Amygdala (tissue), 56 donors: ENCODE results near the gene FAM163B.

Experiments used
- DNase-seq, 56 donors: peaks; one replicate each; lab custom pipeline; 2025; lab: John Stamatoyannopoulos, UW

Gene FAM163B

DNA sequence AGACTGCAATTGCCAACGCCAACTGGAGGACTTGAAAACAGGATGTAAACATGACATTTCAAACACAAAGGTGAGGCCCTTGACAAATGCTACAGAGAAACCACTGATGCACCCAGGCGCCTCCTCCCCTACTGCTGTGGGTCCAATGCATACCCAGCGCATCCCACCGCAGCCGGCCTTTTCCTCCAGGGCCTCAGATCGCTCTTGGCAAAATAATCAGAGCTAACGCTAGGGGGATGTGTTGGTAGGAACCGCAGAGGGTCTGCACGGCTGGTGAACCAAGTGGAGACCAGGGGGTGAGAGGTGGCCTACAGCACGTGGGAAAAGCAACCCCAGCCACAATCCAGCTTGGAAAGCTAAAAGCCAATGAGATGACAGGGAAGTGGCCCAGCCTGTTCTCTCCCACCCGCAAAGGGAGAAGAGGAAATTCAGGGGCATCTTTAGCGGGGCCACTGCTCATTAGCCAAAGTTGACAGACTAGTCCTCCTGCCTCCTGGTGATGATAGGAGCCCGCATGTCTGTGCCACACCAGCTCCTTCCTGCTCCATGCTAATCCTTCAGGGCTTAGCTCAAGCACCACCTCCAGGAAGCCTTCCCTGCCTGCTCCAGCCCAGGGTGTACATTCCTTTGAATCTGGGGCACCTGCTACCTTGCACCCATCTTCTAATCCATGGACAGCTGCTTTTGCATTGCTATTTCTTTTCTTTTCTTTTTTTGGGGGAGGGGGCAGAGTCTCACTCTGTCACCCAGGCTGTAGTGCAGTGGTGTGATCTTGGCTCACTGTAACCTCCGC is 5.9 kb downstream of the FAM163B start:
- DNase-seq, result no peak

DNA sequence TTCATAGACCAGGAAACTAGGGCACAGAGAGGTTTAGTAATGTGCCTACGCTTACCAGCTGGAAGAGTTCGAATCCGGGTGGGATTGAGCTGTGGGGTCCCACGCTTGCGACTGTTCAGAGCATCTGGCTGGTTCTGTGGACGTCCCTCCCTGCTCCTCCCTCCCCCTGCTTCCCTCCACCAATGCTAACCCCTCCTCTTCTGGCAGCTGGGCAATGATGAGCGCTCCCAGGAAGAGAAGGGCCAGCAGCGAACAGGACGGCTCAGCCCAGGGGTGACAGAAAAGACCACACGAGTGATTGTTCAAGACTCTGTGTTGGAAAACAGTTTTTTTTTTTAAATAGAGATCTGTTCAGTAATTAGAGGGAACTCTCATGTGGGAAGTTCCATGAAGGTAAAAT is 6.9 kb downstream of the FAM163B start:
- DNase-seq, result no peak

DNA sequence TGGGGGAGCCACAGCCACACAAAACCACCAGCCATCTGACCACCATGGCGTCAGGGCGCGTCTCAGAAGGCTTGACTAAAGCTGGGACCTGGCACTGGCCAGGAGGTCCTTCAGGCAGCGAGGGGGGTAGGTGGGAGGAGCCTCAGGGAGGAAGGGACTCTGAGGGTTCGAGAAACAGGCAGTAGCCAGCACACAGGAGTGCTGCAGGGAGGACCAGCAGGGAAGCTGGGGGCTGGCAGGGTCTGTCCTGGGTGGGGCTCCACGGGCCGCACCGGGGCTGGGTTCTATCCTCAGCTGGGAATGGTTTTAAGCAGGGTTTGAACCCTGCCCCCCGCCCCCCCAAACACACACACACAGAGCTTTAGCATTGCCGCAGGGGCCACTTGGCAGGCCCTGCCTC is 7.4 kb downstream of the FAM163B start:
- DNase-seq, result no peak

DNA sequence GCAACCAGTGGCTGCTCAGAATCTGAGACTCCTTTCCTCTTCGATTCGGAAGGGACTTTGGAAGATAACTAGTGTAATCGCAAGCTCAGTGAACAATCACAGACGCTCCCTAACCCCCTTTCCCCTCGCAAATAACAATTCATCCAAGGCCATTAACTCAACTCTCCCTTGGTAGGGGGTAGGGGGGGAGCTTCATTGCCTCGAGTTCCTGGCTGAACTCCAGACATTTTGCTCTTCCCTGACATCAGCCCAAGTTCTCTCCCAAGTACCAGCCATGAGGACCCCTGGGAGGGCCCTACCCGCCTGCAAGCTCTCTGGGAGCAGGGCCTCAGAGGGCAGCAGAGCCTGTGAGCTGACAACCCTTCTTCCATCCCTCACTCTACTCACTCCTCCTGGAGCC is 8.4 kb downstream of the FAM163B start:
- DNase-seq, result no peak

DNA sequence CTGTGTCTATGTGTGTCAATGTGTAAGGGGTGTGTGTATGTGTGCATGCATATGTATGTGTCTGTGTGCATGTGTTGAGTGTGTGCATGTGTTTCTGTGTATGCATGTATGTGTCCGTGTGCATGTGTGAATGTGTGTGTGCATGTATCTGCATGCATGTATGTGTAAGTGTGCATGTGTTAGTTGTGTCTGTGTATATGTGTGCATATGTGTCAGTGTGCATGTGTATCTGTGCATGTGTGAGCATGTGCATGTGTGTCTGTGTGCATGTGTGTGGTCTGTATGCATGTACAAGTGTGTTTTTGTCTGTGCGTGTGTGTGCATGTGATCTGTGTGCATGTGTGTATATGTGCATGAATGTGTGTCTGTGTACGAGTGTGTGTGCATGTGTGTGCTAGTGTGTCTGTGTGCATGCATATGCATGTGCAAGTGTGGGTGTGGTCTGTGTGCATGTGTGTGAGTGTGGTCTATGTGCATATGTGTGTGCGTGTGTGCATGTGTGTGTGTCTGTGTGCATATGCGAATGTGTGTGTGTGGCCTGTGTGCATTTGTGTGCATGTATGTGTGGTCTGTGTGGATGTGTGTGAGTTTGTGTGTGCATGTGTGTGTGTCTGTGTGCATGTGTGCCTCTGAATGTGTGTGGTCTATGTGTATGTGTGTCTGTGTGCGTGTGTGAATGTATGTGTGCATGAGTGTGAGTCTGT is 9.6 kb downstream of the FAM163B start:
- DNase-seq, result no peak

DNA sequence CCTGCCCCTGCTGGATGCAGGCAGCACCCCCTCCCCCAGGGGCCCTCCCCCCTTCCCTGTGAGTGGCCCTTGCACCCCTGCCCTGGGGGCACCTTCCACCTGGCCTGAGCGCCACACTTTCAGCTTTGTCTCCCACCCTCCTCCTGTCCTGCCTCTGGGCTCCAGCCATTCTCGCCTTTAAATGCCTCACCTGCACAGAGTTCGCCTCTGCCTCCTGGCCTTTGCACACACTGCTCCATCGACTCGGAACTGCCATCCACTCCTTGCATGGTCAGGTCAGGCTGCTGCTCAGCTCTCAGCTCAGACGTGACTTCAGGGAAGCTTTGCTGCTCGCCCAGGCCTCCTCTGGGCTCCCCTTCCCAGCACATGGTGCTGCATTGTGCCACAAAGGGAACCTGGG is 10.2 kb downstream of the FAM163B start:
- DNase-seq, result no peak

DNA sequence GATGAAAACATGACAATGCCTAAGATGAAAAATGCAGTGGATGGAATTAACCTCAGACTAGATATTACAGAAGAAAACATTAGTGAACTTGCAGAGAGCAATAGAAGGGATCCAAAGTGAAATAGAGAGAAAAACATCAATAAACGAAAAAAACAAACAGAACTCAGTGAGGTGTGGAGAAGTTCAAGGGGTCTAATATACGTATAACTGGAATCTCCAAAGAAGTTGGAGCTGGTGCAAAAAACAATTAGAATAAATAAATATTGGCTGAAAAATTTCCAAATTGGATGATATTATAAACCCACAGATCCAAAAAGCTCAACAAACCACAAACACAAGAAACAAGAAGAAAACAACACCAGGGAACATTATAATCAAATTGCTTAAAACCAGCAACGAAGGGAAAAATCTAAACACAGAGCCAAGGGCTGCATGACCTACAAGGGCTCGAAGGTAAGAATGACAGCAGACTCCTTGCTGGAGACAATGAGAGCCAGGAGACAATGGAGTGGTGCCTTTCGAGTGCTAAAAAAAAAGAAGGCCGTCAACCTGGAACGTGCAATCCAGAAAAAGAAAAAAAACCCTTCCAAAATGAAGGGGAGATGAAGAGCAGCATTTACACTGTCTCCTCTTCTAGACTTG is 11.8 kb downstream of the FAM163B start:
- DNase-seq, result no peak

DNA sequence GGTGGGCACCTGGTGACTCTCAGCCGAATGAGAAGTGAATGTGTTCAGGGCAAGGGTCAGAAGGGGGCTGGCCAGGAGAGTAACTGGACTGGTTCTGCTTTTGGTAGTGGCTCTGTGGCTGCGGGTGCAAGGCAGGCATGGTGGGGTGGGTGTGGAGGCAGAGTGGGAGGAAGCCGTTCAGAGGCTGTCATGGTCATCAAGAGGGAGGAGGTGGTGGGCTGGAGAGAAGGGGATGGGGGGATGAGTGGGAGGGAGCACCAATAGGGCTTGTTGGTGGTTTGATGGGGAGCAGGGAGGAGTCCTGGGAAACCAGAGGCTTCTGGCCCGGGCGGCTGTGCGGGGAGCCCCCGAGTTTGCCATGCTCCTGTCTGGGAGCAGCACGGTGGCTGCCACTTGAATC is 13.3 kb downstream of the FAM163B start:
- no peak for DNase-seq

DNA sequence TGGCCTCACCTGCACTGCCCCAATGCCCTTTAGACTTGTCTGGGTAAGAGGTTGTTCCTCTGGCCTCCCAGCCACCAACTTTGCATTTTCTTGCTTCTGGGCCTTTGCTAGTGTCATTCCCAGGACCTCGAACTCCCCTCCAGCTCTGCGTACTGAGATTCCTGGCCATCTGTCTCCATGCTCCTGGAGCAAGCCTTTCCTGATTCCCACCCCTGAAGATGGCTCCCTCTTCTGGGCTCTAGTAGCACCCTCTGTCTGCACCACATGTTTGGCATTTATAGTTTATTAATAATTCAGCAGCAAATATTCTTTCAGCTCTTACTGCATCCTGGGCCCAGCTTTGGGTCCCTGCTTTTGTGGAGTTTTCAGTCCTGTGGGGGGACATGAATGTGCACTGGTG is 14.9 kb downstream of the FAM163B start:
- no peak for DNase-seq

DNA sequence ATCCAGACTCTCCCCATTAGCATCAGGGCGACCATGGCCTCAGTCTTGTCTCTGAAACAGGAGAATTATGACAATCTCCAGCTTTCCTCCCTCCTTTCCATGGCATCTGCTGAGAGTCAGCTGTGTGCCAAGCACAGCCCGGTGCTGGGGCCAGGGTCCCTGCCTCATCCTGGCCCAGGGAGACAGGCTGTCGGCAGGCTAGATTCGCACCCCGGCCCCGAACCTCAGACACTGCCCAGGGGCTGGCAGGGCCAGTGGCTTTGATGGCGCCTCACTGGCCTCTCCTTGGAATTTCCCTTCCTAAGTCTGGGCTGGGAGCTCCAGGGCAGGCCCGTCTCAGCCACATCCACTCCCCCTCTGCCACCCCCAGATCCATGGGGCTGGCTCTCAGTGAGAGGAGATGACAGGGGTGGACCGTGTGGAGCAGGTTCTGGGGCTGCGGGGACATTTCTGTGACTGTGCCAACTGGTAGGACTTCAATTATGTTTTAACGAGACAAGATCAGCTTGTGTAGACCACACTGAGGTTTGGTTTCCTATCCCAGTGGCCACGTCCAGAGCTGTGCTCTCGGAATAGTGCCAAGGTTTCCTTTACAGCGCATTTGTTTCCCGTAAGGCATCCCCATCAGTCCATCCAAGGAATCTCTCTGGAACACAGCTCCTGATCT is 15.5 kb downstream of the FAM163B start:
- DNase-seq, result no peak

DNA sequence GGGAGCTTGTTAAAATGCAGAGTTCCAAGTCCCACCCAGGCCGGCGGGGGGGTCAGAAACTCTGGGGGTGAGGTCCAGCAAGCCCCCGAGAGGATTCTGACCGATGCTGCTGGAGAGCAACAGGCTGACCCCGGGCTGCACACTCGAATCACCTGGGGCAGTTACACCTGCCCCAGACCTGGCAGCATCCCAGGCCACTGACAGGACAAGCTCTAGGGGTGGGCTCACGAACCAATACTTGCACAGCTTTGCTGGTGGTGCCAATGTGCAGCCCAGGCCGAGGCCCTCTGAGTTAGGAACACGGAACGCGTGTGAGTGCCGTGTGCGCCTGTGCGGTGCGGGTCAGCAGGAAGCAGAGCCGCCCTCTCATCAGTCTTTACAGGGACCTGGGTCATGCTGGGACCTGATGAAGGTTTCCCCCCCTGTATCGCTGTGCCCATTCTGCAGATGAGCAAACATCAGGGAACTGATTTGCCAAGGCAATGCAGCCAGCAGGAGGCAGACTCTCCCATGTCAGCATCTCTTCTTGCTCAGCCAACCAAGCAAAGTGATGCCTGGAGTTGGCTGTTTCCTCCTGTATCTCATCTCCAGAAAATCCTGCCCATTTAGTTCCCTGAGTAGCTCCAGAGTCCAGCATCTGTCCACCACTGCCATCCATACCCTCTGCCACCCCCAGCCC is 16.3 kb downstream of the FAM163B start:
- no peak for DNase-seq

DNA sequence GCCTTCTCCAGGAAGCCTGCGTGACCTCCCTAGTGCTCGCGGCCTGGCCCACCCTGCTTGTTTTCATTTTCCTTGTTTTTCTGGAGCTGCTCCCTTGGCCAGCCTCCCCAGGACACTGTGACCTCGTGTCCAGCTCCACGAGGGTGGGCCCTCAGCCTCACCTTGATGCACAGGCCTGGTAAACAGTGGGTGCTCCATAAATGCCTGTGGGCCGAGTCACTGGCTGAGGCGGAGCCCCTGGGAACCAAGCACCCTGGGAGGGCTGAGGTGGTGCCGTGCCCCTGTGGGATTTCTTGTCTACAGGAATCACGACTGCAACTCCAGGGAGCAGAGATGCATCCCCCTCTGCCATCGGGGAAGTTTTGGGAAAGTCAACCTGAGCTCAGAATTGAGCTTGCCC is 17.2 kb downstream of the FAM163B start:
- DNase-seq, result no peak

DNA sequence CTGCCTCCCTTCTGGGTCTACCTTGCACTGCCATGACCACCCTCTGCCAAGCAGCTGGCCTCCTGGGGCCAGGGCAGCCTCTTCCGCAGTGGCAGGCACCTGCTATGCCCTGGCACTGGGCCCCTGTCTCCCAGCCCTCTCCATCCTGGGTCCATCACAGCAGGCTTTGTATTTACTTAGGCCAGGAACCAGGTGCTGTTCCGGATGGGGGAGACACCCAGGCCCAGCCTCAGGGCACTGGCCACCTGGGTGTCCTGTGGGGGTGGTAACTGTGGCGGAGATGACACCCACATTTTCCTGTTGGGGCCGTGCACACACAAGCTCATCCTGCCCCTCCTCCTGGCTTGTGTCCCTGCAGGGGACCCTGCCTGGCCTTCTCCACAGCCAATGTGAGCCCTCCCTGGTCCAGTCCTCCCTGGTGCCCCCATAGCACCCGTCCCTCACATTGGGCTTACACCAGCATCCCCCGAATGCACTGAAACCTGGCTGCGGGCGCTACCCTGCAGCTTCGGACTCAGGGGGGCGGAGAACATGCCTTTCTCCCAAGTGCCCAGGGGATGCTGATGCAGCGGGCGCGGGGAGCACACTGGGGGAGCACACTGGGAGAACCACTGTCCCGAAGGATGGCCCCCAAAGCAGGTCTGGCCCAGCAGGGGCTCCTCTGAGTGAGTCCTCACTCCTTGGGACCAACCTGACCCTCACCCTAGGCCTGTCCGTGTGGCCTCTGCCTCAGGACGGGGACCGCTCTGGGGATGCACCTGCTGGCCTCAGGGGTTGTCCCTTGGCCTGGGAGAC is 17.9 kb downstream of the FAM163B start:
- DNase-seq, result no peak

DNA sequence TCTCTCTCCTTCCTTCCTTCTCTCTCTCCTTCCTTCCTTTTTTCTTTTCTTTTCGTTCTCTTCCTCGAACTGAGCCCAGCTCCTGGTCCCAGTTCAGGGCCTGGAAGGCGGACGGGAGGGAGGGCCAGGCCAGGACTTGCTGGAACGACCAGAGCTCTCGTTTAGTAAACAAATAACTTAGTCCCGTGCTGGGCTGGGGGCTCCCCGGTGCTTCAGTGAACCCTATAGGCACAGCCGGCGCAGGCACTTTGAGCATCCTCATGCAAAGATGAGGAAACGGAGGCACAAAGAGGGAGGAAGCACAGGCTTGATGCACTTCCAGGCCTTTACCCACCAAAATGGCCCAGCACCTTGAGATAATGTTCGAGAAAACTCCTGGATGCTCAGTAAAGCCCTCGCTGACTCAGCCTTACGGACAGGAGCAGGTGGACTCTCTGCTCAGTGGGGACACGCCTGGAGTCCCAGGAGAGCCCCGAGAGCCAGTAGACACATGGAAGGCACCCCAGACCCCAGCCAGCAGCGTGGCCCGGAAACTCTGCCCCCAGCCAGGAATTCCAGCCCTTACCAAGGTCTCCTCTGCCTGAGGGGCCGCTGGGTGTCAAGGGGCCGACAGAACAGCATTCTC is 18.8 kb downstream of the FAM163B start:
- DNase-seq, result no peak

DNA sequence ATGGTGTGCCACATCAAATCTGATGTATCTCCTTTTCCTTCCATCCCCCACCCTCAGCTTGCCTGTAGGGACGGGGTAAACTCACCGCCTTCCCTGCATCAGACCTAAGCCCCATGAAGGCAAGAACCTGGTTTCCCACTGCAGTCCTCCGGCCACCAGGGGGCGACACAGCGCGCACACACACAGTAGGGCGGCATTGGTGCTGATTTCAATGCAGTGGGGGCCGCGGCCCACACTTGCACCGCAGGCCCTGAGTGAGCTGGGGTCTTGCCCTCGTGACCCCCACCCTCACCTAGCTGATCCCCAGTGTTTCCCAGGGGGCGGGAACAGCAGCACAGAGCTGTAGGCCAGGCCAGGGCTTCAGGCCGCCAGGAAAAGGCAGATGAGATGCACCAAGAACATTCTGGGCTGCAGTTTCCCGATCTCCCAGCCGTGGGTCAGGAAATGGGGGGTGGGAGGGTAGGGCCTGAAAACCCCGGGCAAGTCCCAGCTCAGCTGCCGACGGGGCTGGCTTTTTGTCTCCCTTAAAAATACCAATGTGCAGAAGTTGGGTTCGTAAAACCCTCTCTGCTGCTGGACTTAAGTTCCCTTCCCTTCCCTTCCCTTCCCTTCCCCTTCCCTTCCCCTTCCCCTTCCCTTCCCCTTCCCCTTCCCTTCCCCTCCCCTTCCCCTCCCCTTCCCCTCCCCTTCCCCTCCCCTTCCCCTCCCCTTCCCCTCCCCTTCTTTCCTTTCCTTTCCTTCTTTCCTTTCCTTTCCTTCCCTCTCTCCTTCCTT is 19.5 kb downstream of the FAM163B start:
- DNase-seq, result no peak

DNA sequence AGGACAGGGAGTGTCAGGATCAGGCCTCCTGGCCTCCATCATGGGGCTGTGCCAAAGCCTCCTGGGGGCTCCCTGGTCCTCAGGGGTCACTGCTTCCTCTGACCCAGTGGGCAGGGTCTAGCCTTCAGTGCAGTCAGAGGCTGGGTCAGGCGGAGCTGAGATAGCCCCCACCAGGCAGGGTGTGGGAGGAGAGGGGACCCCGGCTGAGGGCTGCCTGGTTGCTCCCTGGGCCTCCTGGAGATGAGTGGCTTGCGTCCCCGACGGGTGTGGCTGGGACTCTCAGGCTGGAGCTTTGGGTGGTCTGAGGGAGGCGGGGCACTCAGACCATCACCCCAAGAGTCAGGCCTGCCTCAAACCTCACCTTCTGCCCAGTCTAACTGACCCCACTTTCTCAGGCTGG is 21.7 kb downstream of the FAM163B start:
- no peak for DNase-seq

DNA sequence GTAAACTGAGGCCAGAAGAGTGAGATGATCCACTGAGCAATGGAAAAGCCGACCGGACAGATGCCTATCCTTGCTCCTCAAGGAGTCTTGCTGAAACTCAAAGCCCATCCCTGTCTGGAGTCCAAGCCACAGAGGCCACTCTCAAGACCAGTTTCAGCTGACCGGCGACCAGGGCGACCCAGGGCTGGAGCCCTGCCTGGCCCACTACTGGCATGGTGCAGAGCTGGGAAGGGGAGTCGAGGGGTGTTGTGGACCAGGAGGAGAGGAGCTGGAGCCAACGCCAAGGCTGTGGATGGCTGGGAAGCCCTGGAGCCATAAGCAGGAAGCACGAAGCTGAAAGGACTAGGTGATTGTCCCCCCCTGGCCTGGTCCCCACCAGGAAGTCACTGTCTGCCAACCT is 22.1 kb downstream of the FAM163B start:
- no peak for DNase-seq

DNA sequence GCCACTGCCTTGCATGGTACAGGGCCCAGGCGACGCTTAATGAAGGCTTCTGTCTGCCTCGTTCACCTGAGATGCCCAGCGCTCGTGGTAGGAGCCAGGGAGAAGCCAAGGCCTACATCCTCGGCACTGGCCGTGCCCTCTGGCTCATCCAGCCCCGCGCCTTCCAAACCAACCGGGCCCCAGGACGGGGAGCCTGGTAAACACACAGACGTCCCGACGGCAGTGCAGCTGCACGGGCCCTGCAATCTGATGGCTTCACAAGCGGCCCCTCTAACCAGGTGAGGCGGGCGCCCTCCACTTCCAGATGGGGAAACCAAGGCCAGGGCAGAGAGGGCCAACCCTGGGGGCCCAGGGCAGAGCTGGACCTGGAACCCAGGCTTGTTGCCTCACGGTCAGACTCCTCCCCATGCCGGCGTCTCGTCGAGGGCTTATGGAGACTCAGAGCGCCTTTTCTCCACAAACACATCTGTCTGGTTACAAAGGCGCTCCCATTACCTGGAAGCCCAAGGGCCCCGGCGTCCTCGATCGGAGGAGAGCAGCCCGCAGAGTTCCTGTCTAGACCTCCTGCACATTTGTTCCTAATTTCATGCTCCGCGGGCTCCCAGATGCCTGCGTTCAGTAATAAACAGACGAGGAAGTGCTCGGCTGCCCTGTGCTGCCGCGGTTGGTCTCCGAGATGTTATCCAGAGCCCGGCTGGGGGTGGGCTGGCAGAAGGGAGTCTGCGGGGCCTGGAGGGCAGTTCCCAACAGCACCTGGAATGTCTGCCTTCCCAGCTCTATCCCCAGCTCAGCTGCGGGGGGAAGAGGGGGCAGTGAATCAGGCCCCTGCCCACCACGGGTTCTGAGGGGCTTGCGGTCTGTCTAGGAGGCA is 23.5 kb downstream of the FAM163B start:
- DNase-seq, result no peak
